IPS-NIHi11 (cell line): ENCODE results near the gene PPDPF.
A peak's percentile ranks its signal among the peaks of the same experiment; 100 is the strongest.
"Not testable (repeated sequence)": the region's sequence is repeated elsewhere in the genome, so short reads cannot be mapped to it uniquely, and the experiment has no call there.

ENCODE experiments used
- DNase-seq: peaks from one replicate; pipeline ENCODE4 v3.0.0; 2012; ENCODE audit warnings: mixed read lengths, low spot score

The PPDPF gene, protein sequence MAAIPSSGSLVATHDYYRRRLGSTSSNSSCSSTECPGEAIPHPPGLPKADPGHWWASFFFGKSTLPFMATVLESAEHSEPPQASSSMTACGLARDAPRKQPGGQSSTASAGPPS

DNA sequence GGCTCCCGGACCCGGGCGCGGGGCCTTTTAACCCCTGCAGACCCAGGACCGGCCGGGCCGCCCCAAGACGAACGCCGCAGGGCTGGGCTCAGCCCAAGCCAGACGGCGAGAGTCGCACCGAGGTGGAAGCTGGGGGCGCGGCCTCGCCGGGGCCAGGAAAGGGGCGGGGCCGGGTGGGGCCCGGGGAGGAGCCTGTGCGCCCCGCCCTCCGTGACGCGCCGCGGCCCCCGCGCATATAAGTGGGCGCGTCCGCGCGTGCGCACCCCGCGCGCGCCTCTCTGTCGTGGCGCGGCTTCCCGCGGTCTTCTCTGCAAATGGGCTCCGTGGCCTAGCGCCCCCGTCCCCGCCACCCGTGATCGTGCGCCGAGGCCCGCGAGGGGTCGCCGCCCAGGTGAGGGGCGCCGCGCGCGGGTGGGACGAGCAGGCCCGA is at the start of gene PPDPF:
Gene PPDPF (plus strand): TSS at position 262 of the 430 bp plus-strand sequence. CDS start 544 bp downstream, outside the sequence.
- peak; percentile 98 for DNase-seq

DNA sequence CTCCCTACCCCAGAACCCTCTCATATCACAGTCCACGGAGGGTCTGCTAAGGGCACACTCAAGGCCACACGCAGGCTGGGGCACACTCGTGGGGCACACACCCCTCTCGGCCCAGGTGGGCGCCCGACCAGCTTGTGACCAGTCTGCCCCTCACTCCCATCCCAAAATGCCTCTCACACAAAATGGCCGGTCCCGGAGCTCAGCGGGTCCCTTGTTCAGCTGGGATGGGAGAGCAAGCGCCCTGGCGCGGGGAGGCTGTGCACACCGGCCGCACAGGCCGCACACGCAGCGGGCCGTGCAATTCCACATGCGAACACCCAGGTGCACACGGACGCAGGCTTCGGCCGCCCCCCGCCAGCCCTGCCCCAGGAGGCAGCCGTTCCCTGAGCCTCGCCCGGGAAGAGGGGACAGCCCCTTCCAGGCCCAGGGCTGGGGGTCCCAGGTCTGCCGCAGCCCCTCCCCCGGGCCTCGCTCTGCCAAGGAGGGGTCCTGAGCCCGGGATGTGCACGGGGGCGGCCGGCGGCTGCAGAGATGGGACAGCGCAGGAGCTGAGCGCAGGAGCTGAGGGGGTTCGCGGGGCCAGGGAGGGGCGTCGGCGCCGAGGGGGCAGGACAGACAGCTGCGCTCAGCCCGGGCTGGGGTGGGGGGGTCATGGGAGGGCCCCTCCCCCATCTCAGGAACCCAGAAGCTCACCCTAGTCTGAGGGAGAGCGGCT is 49.4 kb upstream of the PPDPF start:
- DNase-seq = no peak

DNA sequence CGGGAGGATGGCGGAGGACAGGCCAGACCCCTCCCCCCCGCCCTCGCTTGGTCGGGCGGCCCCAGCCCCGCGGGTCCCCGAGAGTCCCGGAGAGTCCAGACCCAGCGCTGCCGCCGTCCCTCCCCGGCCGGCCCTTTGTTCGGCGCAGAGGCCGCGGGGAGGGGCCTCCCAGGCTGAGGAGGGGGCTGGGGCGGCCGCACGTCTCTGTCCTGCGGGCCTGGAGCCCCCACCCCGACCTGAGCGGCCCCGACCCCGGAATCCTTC is 48.9 kb upstream of the PPDPF start:
- peak; percentile 73 for DNase-seq

DNA sequence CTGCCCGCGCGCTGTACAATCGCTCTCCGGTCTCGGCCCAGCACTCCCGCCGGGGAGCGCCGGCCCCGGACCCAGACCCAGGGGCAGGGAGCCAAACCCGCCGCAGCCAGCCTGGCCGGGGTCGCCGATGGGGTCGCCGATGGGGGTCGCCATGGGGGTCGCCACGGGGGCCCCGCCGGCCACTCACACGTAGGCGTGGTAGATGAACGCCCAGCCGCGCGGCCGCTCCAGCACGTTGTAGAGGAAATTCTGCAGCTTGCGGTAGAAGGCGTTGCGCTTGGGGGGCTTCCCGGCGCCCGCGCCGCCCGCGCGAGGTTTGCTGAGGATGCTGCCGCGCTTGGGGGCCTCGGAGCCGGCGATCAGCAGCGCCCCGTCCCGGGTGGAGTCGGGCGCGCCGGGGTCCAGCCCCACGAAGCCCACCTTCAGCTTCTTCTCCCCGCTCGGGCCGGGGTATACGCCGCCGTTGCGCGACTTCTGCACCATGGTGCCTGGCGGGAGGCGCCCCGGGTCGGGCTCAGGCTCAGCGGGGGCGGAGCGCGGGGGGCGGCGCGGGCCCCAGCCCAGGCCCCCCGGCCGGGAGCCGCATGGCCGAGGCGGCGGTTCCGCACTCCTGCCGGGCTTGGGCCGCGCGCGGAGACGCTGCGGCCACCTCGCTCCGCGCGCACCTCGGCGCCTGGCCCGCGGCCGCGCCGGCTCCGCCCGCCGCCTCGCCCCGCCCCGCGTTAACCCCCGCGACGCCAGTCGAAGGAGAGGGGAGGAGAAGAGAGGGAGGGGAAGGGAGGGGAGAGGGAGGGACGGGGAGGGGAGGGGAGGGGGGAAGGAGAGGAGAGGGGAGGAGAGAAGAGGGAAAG is 48.4 kb upstream of the PPDPF start, which contains the start of gene KCNQ2:
Gene KCNQ2 (minus strand): TSS at position 675 of the 851 bp plus-strand sequence. CDS start 192 bp downstream, at position 483.
- DNase-seq = peak; percentile 88

DNA sequence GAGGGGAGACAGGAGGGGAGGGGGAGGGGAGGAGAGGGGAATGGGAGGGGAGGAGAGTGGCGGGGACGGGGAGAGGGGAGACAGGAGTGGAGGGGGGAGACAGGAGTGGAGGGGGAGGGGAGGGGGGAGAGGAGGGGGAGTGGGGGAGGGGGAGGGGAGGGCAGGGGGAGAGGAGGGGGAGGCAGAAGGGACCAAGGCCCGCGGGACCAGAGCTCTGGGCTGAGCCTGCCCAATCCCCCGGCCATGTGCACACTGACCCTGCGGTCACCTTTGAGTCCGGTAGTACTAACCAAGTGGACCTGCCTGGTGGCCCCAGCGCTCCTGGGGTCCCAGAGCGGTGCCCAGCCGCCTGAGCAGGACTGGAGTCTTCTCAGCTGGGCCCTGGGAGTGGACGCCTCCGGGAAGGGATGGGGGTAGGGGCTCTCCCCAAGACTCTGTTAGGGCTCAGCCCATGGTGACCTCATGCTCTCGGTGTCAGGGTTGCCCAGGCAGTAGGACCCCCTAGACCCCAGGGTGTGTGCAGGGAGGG is 47.6 kb upstream of the PPDPF start:
- no peak for DNase-seq

DNA sequence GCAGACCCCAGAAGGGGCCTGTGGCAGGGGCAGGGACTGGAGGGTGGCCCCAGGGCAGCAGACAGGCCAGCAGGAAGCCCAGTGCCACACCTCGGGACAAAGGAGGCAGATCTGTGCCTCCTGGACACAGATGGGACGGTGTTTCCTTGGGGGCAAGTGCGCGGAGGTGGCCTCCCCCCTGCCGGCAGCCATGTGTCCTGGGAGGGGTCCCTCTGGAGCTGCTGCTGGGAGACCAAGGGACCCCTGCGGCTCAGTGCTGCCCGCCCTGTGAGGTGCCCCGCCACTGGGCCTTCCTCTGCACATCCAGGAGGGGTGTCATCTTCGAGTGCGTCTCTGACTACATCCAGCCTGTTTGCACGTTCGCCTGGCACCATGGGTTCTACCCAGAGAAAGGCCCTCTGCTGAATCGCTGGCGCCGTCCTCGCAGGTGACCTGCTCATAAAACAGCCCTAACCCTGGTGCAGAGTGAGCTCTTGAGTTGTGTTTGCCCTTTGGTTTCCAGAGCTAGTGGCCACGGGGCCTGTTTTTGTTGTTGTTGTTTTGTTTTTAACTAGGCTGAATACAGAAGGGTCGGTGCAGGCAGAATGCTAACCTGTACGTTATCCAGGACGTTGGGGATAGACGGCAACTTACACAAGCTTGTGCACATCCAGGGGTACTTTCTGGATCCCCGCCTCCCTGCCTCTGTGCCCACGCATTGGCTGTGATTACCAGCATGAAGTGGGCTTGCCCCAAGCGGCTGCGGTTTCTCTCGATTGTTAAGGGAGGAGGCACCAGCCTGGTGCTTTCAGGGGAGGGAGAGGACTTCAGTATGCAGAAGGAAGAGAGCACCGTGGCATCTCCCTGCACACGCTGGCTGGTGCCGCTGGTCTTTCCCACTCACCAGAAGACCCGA is 46.8 kb upstream of the PPDPF start:
- no peak for DNase-seq

DNA sequence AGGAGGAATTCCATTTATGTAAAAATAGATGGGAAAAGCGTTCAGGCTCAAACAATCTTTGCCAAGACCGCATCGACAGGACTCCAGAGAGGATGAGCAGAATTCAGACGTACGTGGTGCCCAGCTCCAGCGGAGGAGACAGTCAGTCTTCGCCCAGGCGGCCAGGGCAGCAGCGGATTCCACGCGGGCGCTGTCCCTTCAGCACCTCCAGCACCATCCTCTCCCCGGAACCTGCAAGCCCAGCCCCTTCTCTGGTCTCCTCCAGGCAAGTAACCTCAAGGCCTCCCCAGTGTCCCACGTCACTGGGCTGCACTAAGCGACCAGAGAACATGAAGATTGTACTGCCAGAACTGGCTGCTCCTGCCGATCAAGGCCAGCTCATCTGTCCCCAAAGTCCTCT is 45.4 kb upstream of the PPDPF start:
- peak; percentile 88 for DNase-seq

DNA sequence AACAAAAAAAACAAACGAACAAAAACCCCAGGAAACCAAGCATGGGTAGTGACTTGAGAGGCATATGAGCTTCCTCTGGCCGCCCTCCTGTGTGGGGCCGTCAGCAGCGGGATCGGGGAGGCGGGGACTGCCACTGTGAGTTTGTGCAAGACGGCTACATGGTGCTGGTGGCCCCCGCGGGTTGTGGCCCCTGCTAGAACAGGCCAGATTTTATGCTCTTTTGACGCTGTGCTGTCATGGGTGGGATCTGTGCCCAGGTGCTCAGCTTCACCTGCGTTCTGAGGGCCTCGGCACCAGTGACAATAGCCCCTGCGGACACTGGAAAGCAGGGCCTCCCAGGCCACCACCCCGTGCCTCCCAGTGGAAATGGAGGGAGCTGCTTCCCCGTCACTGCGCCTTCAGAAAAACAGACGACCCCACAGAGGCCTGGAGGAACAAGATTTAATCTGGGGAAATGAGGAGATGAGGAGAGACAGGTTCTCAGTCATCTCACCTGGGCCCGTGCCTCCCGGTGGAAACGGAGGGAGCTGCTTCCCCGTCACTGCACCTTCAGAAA is 43.4 kb upstream of the PPDPF start:
- DNase-seq = no peak

DNA sequence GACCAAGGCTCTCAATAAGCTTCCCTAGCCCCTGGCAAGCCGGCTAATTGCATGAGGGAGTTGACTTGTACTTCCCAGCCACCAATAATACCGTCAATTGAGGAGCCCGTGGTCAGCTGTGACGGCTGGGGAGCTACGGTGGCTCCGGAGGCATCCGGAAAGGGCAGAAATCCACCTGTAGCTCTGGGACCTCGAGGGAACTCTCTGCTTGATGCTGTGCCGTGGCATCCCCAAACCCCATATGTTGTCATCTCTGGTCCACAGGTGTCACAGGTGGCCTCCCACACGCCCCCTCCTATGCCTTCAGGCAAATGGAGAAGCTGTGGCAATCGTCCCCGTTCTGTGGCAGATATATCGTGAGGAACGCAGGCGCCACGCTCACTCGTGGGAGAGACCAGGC is 42.6 kb upstream of the PPDPF start:
- no peak for DNase-seq

DNA sequence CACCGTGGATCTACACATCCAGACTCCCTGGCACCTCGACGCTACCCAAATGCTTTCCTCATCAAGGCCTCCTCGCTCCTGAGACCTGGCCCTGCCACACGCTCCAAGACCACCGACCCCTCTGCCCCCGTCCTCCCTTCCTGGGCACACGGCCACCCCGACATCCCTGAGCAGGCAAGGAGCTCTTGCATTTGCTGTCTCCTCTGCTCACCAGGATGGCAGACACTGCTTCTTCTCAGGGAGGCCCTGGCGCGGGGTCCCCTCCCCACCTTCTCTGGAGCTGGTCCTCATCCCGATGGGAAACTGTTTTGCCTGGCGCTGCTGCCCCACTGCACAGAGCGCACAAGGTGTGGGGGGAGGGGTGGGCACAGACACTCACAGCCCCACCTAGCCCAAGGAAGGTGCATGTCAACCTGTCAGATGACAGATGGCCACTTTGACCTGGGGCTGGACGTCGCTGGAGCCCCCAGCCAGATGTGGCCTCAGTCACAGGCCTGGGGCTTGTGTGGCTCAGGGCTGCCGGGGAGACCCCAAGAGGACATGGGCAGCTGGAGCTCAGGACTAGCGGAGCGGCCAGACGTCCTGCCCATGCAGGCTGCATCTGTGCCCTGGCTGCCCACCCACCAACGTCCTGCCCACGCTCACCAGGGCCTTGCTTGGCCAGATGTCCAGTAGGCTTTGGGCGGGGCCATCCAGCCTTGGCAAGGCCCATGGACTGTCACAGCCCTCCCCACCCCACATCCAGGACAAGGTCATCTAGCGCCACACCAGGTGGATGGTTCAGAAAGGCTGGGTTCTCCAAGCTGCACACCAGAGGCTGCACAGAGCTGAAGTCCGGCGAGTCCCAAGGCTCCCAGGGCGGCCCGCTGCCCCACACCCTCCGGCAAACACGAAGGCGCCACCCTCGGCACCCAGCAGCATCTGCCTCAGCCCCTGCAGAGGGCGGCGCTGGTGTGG is 41.9 kb upstream of the PPDPF start:
- no peak for DNase-seq

DNA sequence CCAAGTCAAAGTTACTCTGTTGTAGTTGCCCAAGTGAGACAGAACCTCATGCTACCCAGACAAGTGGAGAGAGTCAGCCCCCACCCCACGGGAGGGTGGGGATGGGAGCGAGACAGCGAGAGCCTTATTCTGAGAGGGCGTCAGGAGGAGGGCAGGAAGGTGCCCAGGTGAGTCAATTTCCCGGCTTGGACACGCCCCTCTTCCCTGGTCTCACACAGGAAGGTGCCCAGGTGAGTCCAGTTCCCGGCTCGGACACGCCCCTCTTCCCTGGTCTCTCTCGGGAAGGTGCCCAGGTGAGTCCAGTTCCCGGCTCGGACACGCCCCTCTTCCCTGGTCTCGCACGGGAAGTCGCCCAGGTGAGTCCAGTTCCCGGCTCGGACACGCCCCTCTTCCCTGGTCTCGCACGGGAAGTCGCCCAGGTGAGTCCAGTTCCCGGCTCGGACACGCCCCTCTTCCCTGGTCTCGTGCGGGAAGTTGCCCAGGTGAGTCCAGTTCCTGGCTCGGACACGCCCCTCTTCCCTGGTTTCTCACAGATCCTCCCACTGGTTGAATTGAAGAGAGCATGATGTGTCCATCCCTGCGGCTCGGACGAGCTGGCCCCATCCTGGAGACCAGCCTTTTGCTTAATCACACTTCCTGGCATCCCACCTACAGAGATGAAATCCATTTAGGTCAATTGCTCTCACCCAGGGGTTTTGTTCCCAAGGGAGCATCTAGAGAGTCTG is 40.7 kb upstream of the PPDPF start:
- DNase-seq = not testable (repeated sequence)

DNA sequence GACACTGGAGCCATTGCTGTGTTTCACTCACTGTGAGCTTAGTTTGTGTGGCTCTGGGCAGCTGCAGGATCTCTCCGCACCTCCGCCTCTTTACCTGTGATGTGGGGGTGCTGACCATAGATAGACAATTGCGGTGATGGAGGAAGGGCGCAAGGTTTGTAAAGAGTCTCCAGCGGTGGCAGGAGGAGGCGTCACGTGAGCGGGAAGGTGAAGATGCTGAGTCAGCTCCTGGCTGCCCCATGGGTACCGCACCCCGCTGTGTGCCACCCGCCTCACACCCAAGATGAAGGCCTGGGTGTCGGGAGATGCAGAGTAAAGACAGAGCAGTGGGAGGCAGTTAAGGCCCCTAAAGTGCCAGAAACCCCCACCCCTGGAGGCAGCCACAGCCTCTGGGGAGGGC is 39.1 kb upstream of the PPDPF start:
- no peak for DNase-seq

DNA sequence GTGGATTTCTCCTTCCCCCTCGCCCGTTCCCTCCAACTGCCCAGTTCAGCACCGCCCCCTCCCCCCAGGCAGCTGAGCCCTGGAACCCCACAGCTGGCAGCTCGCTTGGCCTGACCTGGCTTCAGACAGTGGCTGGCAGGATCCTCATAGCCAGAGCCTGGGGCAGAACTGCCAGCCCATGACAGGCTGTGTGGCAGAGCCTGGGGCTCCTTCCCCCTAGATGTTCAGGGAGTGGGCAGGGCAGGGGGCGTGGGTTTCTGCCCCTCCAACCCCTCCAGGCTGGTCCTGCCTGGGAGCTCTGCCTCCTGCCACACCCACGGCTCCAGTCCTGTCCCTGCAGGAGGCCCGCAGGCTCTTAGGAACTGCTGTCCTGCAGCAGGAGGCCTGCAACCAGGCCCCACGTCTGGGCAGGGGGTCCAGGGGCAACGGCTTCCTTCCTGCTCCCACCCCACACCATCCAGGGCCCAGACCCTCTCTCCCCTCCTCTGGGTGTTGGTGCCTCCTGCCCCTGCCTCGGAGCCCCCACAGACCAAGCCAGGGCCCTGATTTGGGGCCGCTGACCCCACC is 38.5 kb upstream of the PPDPF start:
- DNase-seq = no peak

DNA sequence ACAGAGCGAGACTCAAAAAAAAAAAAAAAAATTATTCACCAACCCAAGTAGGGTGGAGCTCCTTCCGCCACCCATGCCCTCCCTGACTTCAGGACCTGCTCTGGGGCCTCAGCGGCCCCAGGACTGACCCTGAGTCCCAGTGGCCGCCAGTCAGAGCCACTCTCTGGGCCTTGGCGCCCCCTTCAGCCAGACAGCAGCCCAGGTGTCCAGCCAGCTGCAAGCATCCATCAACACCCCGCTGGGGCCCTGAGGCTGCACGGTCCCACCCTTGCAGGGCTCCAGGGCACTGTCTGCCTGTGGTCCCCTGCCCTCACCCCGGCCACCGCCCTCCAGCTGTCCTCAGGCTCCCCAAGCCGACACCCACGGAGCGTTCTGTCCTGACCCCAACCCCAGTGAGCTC is 36.7 kb upstream of the PPDPF start:
- DNase-seq = peak; percentile 74

DNA sequence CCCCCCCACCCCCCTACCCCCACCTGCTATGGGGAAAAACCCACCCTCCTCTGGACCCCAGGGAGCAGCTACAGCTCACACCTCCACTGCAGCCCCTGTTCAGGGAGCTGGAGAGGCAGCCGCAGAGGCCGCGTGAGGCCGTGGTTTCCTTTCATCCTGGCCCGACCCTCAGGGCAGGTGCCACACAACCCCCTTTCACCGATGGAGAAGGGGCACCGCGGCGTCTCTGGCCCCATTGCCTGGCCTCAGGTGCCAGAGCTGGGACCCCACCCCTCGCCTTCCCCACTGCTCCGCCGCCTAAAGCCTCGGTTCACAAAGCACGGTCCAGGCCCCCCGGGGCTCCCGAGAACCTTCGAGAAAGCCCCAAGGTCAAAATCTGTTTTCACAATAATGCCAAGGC is 36.3 kb upstream of the PPDPF start:
- DNase-seq = no peak

DNA sequence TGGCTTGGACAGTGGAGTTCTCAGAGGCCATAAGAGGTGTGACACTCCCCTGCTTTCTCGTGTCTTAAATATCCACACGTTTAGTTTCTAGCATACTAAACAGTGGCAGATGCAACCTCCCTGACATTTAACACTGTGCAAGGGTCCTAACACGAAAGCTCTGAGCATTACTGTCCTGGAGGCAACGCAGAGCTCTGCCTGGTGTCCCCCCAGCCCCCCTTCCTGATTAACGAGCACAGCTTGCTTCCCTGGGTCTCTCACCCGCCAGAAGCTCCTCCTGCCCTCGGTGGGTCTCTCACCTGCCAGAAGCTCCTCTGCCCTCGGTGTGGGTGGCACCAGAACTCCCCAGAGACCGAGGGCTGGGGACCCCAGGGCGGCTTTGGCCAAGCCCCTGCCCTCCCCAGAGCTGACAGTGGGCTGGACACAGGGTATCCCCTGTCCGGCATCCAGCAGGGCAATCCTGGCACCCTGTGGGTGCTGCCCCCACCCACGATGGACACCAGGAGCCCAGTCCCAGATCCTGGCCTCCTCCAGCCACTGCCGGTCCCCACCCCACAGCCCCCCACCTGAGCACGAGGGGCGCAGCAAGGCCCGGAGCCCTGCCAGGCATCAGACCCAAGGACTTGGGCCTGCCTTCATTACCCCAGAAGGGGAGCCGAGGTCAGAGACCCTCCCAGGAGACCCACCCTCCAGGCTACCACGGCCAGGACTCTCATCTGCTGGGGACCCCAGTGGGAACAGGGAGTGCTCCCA is 35.7 kb upstream of the PPDPF start:
- no peak for DNase-seq

DNA sequence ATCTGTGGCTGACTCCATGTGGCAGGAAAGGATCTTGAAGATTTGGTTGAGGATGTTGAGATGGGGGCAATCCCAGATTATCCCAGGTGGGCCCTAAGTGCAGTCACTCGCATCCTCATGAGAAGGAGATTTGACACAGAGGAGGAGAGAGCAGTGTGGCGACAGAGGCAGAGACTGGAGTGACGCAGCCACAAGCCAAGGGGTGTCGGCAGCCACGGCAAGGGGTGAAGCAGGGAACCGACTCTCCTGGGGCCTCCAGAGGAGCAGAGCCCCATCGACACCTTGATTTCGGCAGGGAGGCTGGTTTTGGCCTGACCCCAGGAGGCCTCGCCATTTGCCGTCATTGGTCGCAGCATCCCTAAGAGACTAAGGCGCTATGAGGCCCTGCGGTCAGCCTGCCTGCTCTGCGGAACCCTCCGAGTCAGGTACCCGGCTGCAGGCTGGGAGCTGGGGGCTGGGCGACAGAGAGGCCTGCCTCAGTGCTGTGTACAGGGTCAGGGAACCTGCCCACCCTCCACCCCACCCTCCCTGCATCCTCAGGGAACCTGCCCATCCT is 34.2 kb upstream of the PPDPF start:
- DNase-seq = no peak

DNA sequence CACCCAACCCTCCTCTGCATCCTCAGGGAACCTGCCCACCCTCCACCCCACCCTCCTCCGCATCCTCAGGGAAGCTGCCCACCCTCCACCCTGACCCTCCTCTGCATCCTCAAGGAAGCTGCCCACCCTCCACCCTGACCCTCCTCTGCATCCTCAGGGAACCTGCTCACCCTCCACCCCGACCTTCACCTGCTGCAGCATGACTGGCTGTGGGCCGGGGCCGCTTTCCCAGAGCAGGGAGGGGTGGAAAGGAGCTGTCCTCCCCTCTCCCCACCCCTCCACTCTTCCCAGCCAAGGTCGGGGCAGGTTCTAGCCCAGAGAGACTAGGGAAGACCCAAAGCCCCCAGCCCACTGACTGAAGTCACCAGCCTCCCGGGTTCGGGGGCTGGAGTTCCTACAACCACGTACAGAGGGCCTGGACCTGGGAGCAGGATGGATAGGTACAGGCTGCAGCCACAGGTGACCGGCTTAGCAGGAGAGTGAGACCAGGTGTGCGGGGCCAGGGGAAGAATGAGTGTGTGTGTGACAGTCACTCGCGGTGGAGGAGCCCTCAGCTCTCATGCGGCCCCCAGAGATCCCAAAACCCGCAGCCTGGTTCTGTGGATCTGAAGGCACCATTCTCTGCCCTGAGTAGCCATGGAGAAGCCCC is 33.3 kb upstream of the PPDPF start:
- DNase-seq = no peak
